Measurements from ENCODE around the gene LIMCH1.
"Not testable (repeated sequence)": the region's sequence is repeated elsewhere in the genome, so short reads cannot be mapped to it uniquely, and the experiment has no call there.

The LIMCH1 gene, protein sequence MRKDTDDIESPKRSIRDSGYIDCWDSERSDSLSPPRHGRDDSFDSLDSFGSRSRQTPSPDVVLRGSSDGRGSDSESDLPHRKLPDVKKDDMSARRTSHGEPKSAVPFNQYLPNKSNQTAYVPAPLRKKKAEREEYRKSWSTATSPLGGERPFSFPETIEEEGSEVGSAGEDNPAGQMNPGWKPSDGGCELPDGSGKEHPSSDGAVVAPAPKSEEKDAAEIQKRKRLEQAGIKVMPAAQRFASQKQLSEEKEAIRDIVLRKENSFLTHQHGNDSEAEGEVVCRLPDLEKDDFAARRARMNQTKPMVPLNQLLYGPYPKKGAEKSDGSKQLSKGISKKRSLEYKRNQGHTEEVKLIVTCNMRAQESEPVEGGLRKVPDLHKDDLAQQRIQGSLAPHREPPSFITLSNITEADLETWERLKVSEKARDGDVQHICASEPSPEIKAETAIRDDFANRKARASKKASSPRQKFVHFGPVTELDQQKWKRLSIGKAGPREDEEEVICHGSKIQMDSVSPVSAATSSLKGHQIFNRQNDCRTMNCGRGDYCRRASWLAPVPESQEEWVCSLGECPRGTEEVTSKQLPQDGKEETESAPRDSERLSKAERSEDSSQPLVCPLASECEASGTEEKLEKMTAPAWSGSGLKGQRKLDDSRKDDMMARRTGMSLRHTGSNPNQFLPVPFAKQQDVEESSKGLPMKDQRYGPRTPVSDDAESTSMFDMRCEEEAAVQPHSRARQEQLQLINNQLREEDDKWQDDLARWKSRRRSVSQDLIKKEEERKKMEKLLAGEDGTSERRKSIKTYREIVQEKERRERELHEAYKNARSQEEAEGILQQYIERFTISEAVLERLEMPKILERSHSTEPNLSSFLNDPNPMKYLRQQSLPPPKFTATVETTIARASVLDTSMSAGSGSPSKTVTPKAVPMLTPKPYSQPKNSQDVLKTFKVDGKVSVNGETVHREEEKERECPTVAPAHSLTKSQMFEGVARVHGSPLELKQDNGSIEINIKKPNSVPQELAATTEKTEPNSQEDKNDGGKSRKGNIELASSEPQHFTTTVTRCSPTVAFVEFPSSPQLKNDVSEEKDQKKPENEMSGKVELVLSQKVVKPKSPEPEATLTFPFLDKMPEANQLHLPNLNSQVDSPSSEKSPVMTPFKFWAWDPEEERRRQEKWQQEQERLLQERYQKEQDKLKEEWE (N-terminal part only)

GRCh38 chr4:41538017-41538733 lies at the start of gene LIMCH1:
LIMCH1 (plus strand) TSS chr4:41538157; CDS start chr4:41605996, 67,839 bp downstream.
- H3K9me3 ChIP-seq (ENCODE audit: control insufficient read depth, low read depth, low read length): no peaks in the 10 kb centered on the region
- no peak within 1 kb of the TSS for H3K4me3 ChIP-seq (ENCODE audit: low read length)
- H3K27me3 ChIP-seq (ENCODE audit: control insufficient read depth, insufficient read depth, low read length): no peaks in the 10 kb centered on the region
- H3K4me1 ChIP-seq (ENCODE audit: control insufficient read depth, low read depth, low read length): peaks cover 9% of the 10 kb centered on the region
- no peak within 1 kb of the TSS for H3K9ac ChIP-seq (ENCODE audit: low read length)
- H3K36me3 ChIP-seq (ENCODE audit: control insufficient read depth, low read depth, low read length): no peaks in the 10 kb centered on the region
- H3K27ac ChIP-seq (ENCODE audit: low read length): no peak within 1 kb of the TSS

DNA sequence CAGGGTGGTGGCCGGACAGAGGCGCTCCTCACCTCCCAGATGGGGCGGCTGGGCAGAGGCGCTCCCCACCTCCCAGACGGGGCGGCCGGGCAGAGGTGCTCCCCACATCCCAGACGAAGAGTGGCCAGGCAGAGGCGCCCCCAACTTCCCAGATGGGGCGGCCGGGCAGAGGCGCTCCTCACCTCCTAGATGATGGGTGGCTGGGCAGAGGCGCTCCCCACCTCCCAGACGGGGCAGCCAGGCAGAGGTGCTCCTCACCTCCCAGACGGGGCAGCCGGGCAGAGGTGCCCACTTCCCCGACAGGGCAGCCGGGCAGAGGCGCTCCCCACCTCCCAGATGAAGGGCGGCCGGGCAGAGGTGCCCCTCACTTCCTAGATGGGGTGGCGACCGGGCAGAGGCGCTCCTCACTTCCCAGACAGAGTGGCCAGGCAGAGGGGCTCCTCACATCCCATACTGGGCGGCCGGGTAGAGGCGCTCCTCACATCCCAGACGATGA lies 46.8 kb upstream of the LIMCH1 start:
- not testable (repeated sequence) for H3K9me3 ChIP-seq (ENCODE audit: control insufficient read depth, low read depth, low read length); H3K27me3 ChIP-seq (ENCODE audit: control insufficient read depth, insufficient read depth, low read length); H3K36me3 ChIP-seq (ENCODE audit: control insufficient read depth, low read depth, low read length); H3K9ac ChIP-seq (ENCODE audit: low read length); H3K27ac ChIP-seq (ENCODE audit: low read length); H3K4me1 ChIP-seq (ENCODE audit: control insufficient read depth, low read depth, low read length); H3K4me3 ChIP-seq (ENCODE audit: low read length)

GRCh38 chr4:41496977-41497376 lies 41.0 kb upstream of the LIMCH1 start:
- Histone ChIP-seq H3K27ac (ENCODE audit: low read length) (no peak overlapping the region), H3K4me1 (ENCODE audit: control insufficient read depth, low read depth, low read length) (no peaks in the 10 kb centered on the region), H3K4me3 (ENCODE audit: low read length) (no peak overlapping the region), H3K36me3 (ENCODE audit: control insufficient read depth, low read depth, low read length) (no peaks in the 10 kb centered on the region), H3K9me3 (ENCODE audit: control insufficient read depth, low read depth, low read length) (no peaks in the 10 kb centered on the region), H3K9ac (ENCODE audit: low read length) (no peak overlapping the region), H3K27me3 (ENCODE audit: control insufficient read depth, insufficient read depth, low read length) (no peaks in the 10 kb centered on the region)

DNA sequence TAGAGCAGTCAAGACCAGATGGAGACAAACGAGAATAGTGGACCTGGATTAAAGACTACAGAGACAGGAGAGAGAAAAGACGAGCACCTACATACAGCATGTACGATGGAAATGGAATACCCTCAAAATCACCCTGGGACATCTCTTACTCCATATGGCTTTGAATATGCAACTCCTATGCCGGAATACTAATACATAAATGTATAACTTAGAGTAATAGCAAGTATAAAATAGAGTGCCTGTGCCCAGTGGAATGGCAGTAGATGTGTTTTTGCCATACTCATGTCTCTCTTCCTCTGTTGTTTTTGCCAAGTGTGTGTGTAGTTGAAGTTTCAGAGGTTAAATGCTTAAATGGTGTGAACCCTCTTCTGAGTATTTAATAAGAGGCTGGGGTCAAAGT lies 39.8 kb upstream of the LIMCH1 start:
- Histone ChIP-seq H3K27ac (ENCODE audit: low read length) (no peak overlapping the region), H3K36me3 (ENCODE audit: control insufficient read depth, low read depth, low read length) (no peaks in the 10 kb centered on the region), H3K4me3 (ENCODE audit: low read length) (no peak overlapping the region), H3K9me3 (ENCODE audit: control insufficient read depth, low read depth, low read length) (no peaks in the 10 kb centered on the region), H3K4me1 (ENCODE audit: control insufficient read depth, low read depth, low read length) (no peaks in the 10 kb centered on the region), H3K27me3 (ENCODE audit: control insufficient read depth, insufficient read depth, low read length) (no peaks in the 10 kb centered on the region), H3K9ac (ENCODE audit: low read length) (no peak overlapping the region)

- H3K9me3 ChIP-seq (ENCODE audit: control insufficient read depth, low read depth, low read length): no peaks in the 10 kb centered on the region
- no peak overlapping the region for H3K4me3 ChIP-seq (ENCODE audit: low read length)
- H3K27me3 ChIP-seq (ENCODE audit: control insufficient read depth, insufficient read depth, low read length): no peaks in the 10 kb centered on the region
- H3K9ac ChIP-seq (ENCODE audit: low read length): no peak overlapping the region
- peaks cover 5% of the 10 kb centered on the region for H3K4me1 ChIP-seq (ENCODE audit: control insufficient read depth, low read depth, low read length)
- no peak overlapping the region for H3K27ac ChIP-seq (ENCODE audit: low read length)
- H3K36me3 ChIP-seq (ENCODE audit: control insufficient read depth, low read depth, low read length): no peaks in the 10 kb centered on the region
Measured at GRCh38 chr4:41504167-41504818, 33.7 kb upstream of the LIMCH1 start.

- Histone ChIP-seq H3K9me3 (ENCODE audit: control insufficient read depth, low read depth, low read length) (no peaks in the 10 kb centered on the region), H3K27me3 (ENCODE audit: control insufficient read depth, insufficient read depth, low read length) (no peaks in the 10 kb centered on the region)
Measured at GRCh38 chr4:41505161-41505661, 32.7 kb upstream of the LIMCH1 start.

DNA sequence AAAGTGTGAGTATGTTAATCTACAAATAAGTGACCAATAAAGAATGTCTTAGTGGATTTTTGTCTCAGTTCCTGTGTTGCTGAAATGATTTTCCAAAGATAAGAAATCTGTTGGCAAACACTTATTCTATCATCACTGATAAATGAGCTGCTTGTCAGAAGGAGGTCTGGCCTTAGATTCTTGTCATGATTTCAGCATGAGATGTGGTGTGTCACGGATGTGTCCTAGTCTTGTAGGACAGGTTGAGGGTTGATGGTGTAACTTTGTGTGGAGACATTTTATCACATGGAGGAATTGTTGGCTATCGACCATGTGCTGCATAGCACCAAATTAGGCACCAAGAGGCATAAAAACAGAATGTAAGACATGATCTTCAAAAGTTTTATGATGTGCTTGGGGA lies 31.8 kb upstream of the LIMCH1 start:
- peaks cover 5% of the 10 kb centered on the region for H3K4me1 ChIP-seq (ENCODE audit: control insufficient read depth, low read depth, low read length)
- no peaks in the 10 kb centered on the region for H3K36me3 ChIP-seq (ENCODE audit: control insufficient read depth, low read depth, low read length)
- no peaks in the 10 kb centered on the region for H3K9me3 ChIP-seq (ENCODE audit: control insufficient read depth, low read depth, low read length)
- H3K27me3 ChIP-seq (ENCODE audit: control insufficient read depth, insufficient read depth, low read length): no peaks in the 10 kb centered on the region
- H3K9ac ChIP-seq (ENCODE audit: low read length): no peak overlapping the region
- H3K27ac ChIP-seq (ENCODE audit: low read length): no peak overlapping the region
- H3K4me3 ChIP-seq (ENCODE audit: low read length): no peak overlapping the region

More at GRCh38 chr4:41505161-41505661, 32.7 kb upstream of the LIMCH1 start:
- Histone ChIP-seq H3K9ac (ENCODE audit: low read length) (no peak overlapping the region), H3K27ac (ENCODE audit: low read length) (no peak overlapping the region), H3K4me1 (ENCODE audit: control insufficient read depth, low read depth, low read length) (peaks cover 5% of the 10 kb centered on the region), H3K36me3 (ENCODE audit: control insufficient read depth, low read depth, low read length) (no peaks in the 10 kb centered on the region), H3K4me3 (ENCODE audit: low read length) (no peak overlapping the region)

GRCh38 chr4:41507291-41507947 lies 30.5 kb upstream of the LIMCH1 start:
- no peaks in the 10 kb centered on the region for H3K9me3 ChIP-seq (ENCODE audit: control insufficient read depth, low read depth, low read length)
- no peaks in the 10 kb centered on the region for H3K27me3 ChIP-seq (ENCODE audit: control insufficient read depth, insufficient read depth, low read length)
- no peak overlapping the region for H3K4me3 ChIP-seq (ENCODE audit: low read length)
- H3K27ac ChIP-seq (ENCODE audit: low read length): no peak overlapping the region
- H3K9ac ChIP-seq (ENCODE audit: low read length): no peak overlapping the region
- H3K36me3 ChIP-seq (ENCODE audit: control insufficient read depth, low read depth, low read length): no peaks in the 10 kb centered on the region
- peaks cover 5% of the 10 kb centered on the region for H3K4me1 ChIP-seq (ENCODE audit: control insufficient read depth, low read depth, low read length)

- no peaks in the 10 kb centered on the region for H3K9me3 ChIP-seq (ENCODE audit: control insufficient read depth, low read depth, low read length)
- H3K36me3 ChIP-seq (ENCODE audit: control insufficient read depth, low read depth, low read length): no peaks in the 10 kb centered on the region
- H3K27ac ChIP-seq (ENCODE audit: low read length): no peak overlapping the region
- no peak overlapping the region for H3K9ac ChIP-seq (ENCODE audit: low read length)
- H3K4me3 ChIP-seq (ENCODE audit: low read length): no peak overlapping the region
- no peaks in the 10 kb centered on the region for H3K4me1 ChIP-seq (ENCODE audit: control insufficient read depth, low read depth, low read length)
- no peaks in the 10 kb centered on the region for H3K27me3 ChIP-seq (ENCODE audit: control insufficient read depth, insufficient read depth, low read length)
Measured at GRCh38 chr4:41509451-41509866, 28.5 kb upstream of the LIMCH1 start.

- Histone ChIP-seq H3K9ac (ENCODE audit: low read length) (no peak overlapping the region), H3K27me3 (ENCODE audit: control insufficient read depth, insufficient read depth, low read length) (no peaks in the 10 kb centered on the region), H3K9me3 (ENCODE audit: control insufficient read depth, low read depth, low read length) (no peaks in the 10 kb centered on the region), H3K27ac (ENCODE audit: low read length) (no peak overlapping the region), H3K4me3 (ENCODE audit: low read length) (no peak overlapping the region), H3K4me1 (ENCODE audit: control insufficient read depth, low read depth, low read length) (no peaks in the 10 kb centered on the region), H3K36me3 (ENCODE audit: control insufficient read depth, low read depth, low read length) (no peaks in the 10 kb centered on the region)
Measured at GRCh38 chr4:41510179-41510578, 27.8 kb upstream of the LIMCH1 start.

All from iPS-18a (cell line).